SK-N-SH (cell line): Measurements from ENCODE around the gene SLC26A2. TPM values are rescaled to one million over a fixed set of nuclear protein-coding genes. Genes with fewer than 3 reads are reported as not detected.

ENCODE experiments used
- CTCF ChIA-PET: fragments of 300-600, 350-600 bp; formaldehyde crosslinking; extraction: SDS; loops from one replicate; lab custom pipeline; 2021; lab: Yijun Ruan, JAX
- POLR2A ChIA-PET: fragments of 350-600 bp; sonication (Branson Sonifier 250); formaldehyde crosslinking; extraction: SDS; loops from one replicate; lab custom pipeline; 2020; ENCODE audit warnings: antibody characterized with exemption, inconsistent platforms; lab: Yijun Ruan, JAX
- DNase-seq: peaks from one replicate; pipeline ENCODE4 v3.0.0; 2012
- H2AFZ ChIP-seq: fragments of 200-600 bp; sonication (generic); 2 replicates; pipeline ENCODE4 v1.8.1; 2016; ENCODE audit warnings: antibody characterized with exemption, mild to moderate bottlenecking, low read depth
- H3F3A ChIP-seq: fragments of 200-600 bp; sonication (generic); replicated peaks from 2 replicates; pipeline ENCODE3; 2016; ENCODE audit warnings: antibody characterized with exemption, mild to moderate bottlenecking; ENCODE audit not compliant: insufficient read depth
- H3K27ac ChIP-seq, 2 experiments: fragments of 200-500 bp in 1 of 2; fragments of 200-600 bp in 1 of 2; sonication (Bioruptor generic) in 1 of 2; sonication (generic), shearing (Covaris generic) in 1 of 2; 2 replicates each; pipeline versions ENCODE4 v1.5.1 to v1.6.1; 2014 to 2016; ENCODE audit warnings: low read depth in 2 of 2, inconsistent platforms in 1 of 2, low read length in 1 of 2, mild to moderate bottlenecking in 1 of 2, mixed read lengths in 1 of 2
- H3K27me3 ChIP-seq: fragments of 200-600 bp; sonication (generic), shearing (Covaris generic); 2 replicates; pipeline ENCODE4 v1.6.1; 2016; ENCODE audit warnings: mixed run types; ENCODE audit not compliant: insufficient read depth
- H3K36me3 ChIP-seq, 2 experiments: fragments of 200-500 bp in 1 of 2; fragments of 200-600 bp in 1 of 2; sonication (Bioruptor generic) in 1 of 2; sonication (generic) in 1 of 2; replicated peaks in 1 of 2; 2 replicates each; pipeline versions ENCODE3 to v1.5.1; 2014 to 2016; ENCODE audit warnings: low read length in 1 of 2, mild to moderate bottlenecking in 1 of 2; ENCODE audit not compliant: insufficient read depth in 2 of 2, control insufficient read depth in 1 of 2
- H3K4me1 ChIP-seq, 2 experiments: fragments of 200-500 bp in 1 of 2; fragments of 200-600 bp in 1 of 2; sonication (Bioruptor generic) in 1 of 2; sonication (generic), shearing (Covaris generic) in 1 of 2; 2 replicates each; pipeline versions ENCODE4 v1.5.1 to v1.6.1; 2014 to 2016; ENCODE audit warnings: low read depth in 1 of 2, low read length in 1 of 2, mixed run types in 1 of 2; ENCODE audit not compliant: insufficient read depth in 2 of 2, control insufficient read depth in 1 of 2
- H3K4me2 ChIP-seq: fragments of 200-600 bp; sonication (generic), shearing (Covaris generic); 2 replicates; pipeline ENCODE4 v1.6.1; 2017; ENCODE audit warnings: mixed run types
- H3K4me3 ChIP-seq, 2 experiments: fragments of 200-500 bp in 1 of 2; fragments of 200-600 bp in 1 of 2; sonication (Bioruptor generic) in 1 of 2; sonication (generic), shearing (Covaris generic) in 1 of 2; 2 replicates each; pipeline versions ENCODE4 v1.5.1 to v1.8.1; 2014 to 2016; ENCODE audit warnings: low read depth in 2 of 2, inconsistent platforms in 1 of 2, low read length in 1 of 2, mild to moderate bottlenecking in 1 of 2, mixed read lengths in 1 of 2, moderate library complexity in 1 of 2
- H3K79me2 ChIP-seq: fragments of 200-600 bp; sonication (generic); 2 replicates; pipeline ENCODE4 v1.8.1; 2017; ENCODE audit warnings: mild to moderate bottlenecking; ENCODE audit not compliant: insufficient read depth
- H3K9ac ChIP-seq: fragments of 200-600 bp; sonication (generic); 2 replicates; pipeline ENCODE4 v1.6.1; 2017; ENCODE audit warnings: mixed run types
- H3K9me2 ChIP-seq: fragments of 200-600 bp; sonication (generic); 2 replicates; pipeline ENCODE4 v1.6.1; 2017; ENCODE audit warnings: mixed run types
- H3K9me3 ChIP-seq: fragments of 200-600 bp; sonication (generic); 2 replicates; pipeline ENCODE4 v1.6.1; 2017; ENCODE audit warnings: mixed run types, mild to moderate bottlenecking, moderate library complexity
- H4K20me1 ChIP-seq: fragments of 200-600 bp; sonication (generic); 2 replicates; pipeline ENCODE4 v1.6.1; 2017; ENCODE audit warnings: mild to moderate bottlenecking, mixed run types; ENCODE audit not compliant: insufficient read depth
- CHD2 ChIP-seq: fragments of 150-350 bp; IDR thresholded peaks from 2 replicates; pipeline ENCODE4 v1.6.1; 2018; ENCODE audit warnings: low read length; ENCODE audit not compliant: partially characterized antibody
- ELF1 ChIP-seq: IDR thresholded peaks from 2 replicates; pipeline ENCODE4 v1.4.0; 2012
- EP300 ChIP-seq, 2 experiments: IDR thresholded peaks; 2 replicates each; pipeline versions ENCODE4 v1.4.0 to v1.6.1; 2012; ENCODE audit warnings: borderline replicate concordance in 1 of 2, low read depth in 1 of 2, low read length in 1 of 2
- EZH2phosphoT487 ChIP-seq: fragments of 200-600 bp; sonication (generic); IDR thresholded peaks from 2 replicates; pipeline ENCODE4 v1.6.1; 2017; ENCODE audit warnings: low read depth, mixed run types, mild to moderate bottlenecking, antibody characterized with exemption, moderate library complexity, borderline replicate concordance
- FOXJ3 ChIP-seq: sonication (generic); formaldehyde crosslinking; IDR thresholded peaks from 2 replicates; pipeline ENCODE4 v1.5.1; 2020; ENCODE audit warnings: mild to moderate bottlenecking, missing genetic modification reagents
- FOXM1 ChIP-seq: IDR thresholded peaks from 2 replicates; pipeline ENCODE4 v1.4.0; 2012; ENCODE audit warnings: low read depth, mild to moderate bottlenecking
- GABPA ChIP-seq: IDR thresholded peaks from 2 replicates; pipeline ENCODE4 v1.4.0; 2012; ENCODE audit warnings: low read depth, mild to moderate bottlenecking
- GATA2 ChIP-seq: sonication (generic); formaldehyde crosslinking; IDR thresholded peaks from 2 replicates; pipeline ENCODE4 v1.5.0; 2020; ENCODE audit warnings: mild to moderate bottlenecking, missing genetic modification reagents
- JUND ChIP-seq: IDR thresholded peaks from 2 replicates; pipeline ENCODE4 v1.4.0; 2012
- MAX ChIP-seq: IDR thresholded peaks from 2 replicates; pipeline ENCODE4 v1.4.0; 2012; ENCODE audit warnings: low read depth
- MEF2A ChIP-seq: IDR thresholded peaks from 2 replicates; pipeline ENCODE4 v1.4.0; 2012; ENCODE audit warnings: low read depth, borderline replicate concordance
- MXI1 ChIP-seq: IDR thresholded peaks from 2 replicates; pipeline ENCODE4 v1.6.1; 2012; ENCODE audit warnings: mild to moderate bottlenecking, low read depth, low read length, improper control_type of control experiment
- PBX3 ChIP-seq: IDR thresholded peaks from 2 replicates; pipeline ENCODE4; 2012
- POLR2AphosphoS5 ChIP-seq: IDR thresholded peaks from 2 replicates; pipeline ENCODE4 v1.6.1; 2012; ENCODE audit warnings: low read depth, low read length
- RCOR1 ChIP-seq: fragments of 150-350 bp; IDR thresholded peaks from 2 replicates; pipeline ENCODE4 v1.6.1; 2017; ENCODE audit warnings: antibody characterized with exemption, low read length
- RFX5 ChIP-seq: IDR thresholded peaks from 2 replicates; pipeline ENCODE4 v1.6.1; 2012; ENCODE audit warnings: mild to moderate bottlenecking, improper control_type of control experiment, low read length
- RXRA ChIP-seq: IDR thresholded peaks from 2 replicates; pipeline ENCODE4 v1.4.0; 2012; ENCODE audit warnings: low read depth, mild to moderate bottlenecking, borderline replicate concordance
- SIN3A ChIP-seq: IDR thresholded peaks from 2 replicates; pipeline ENCODE4 v1.6.1; 2012; ENCODE audit warnings: low read depth, mild to moderate bottlenecking, low read length, moderate library complexity, borderline replicate concordance
- SMC3 ChIP-seq: IDR thresholded peaks from 2 replicates; pipeline ENCODE4 v1.6.1; 2012; ENCODE audit warnings: low read depth, low read length, improper control_type of control experiment
- TAF1 ChIP-seq: IDR thresholded peaks from 2 replicates; pipeline ENCODE4 v1.6.1; 2012; ENCODE audit warnings: low read depth, mild to moderate bottlenecking, low read length, moderate library complexity, borderline replicate concordance
- TCF12 ChIP-seq: IDR thresholded peaks from 2 replicates; pipeline ENCODE4 v1.4.0; 2012
- WGBS: methylation state at CpG from one replicate; pipeline ENCODE4 v1.1.6; 2017; ENCODE audit warnings: low lambda C conversion rate; 5-methylcytosine and 5-hydroxymethylcytosine counted together
- polyA plus RNA-seq, 3 experiments: library from polyadenylated mRNA; depleted of rRNA; stranded (reverse); fragments of >200 nt; gene quantifications; 2 replicates each; pipeline ENCODE4 v1.2.3, GENCODE V29; 2012
- TF ChIP-seq, protein P1 (sequence below): IDR thresholded peaks from 2 replicates; pipeline ENCODE4 v1.6.1; 2012; ENCODE audit warnings: mild to moderate bottlenecking, low read depth, low read length, moderate library complexity

SLC26A2 gene
- polyA plus RNA-seq, 1 of the 3 experiments (the other 2 are of a cell fraction): 1.3 TPM

- no peak for TF ChIP-seq POLR2AphosphoS5
- TF ChIP-seq EZH2phosphoT487: no peak
- no peak overlapping the region for H2AFZ ChIP-seq
- no peak overlapping the region for H3K4me2 ChIP-seq
- no peak for DNase-seq
- H3K9me2 ChIP-seq: no peaks in the 10 kb centered on the region
- peaks cover 10 to 13% of the 10 kb centered on the region in 2 experiments; a peak in 2 of 4 replicates for H3K4me1 ChIP-seq
- 90% methylated on average over 3 of the region's 3 CpGs for WGBS
- H3K27ac ChIP-seq: no peak overlapping the region
- CTCF ChIA-PET: interaction anchor here (0.6 to 8.8 kb wide), 5 partner anchors 32 to 443 kb away, joined by 3 to 506 read pairs (median 7); partner anchors contain the start of gene SLC26A2
- H3K36me3 ChIP-seq: peaks cover 5 to 23% of the 10 kb centered on the region in 2 experiments
- no peak overlapping the region for H3K9ac ChIP-seq
- H3K27me3 ChIP-seq: no peaks in the 10 kb centered on the region
- no peaks in the 10 kb centered on the region for H3K9me3 ChIP-seq
- no peaks in the 10 kb centered on the region for H4K20me1 ChIP-seq
- POLR2A ChIA-PET: no interaction called here
- H3K4me3 ChIP-seq: no peak overlapping the region
- H3F3A ChIP-seq: peaks cover 21% of the 10 kb centered on the region
- H3K79me2 ChIP-seq: no peaks in the 10 kb centered on the region
Observed at GRCh38 chr5:149993471-149993870, 32.9 kb downstream of the SLC26A2 start.

GRCh38 chr5:149995385-149996204, 35.0 kb downstream of the SLC26A2 start:
- peak overlapping the region in 1 of 2 experiments; percentile 25; a peak in 1 of 4 replicates for H3K27ac ChIP-seq
- no peak overlapping the region for H3K9ac ChIP-seq
- no peak overlapping the region for H2AFZ ChIP-seq
- H3K9me2 ChIP-seq: no peaks in the 10 kb centered on the region
- peaks cover 5 to 23% of the 10 kb centered on the region in 2 experiments for H3K36me3 ChIP-seq
- peaks cover 13 to 20% of the 10 kb centered on the region in 2 experiments; a peak in 2 of 4 replicates for H3K4me1 ChIP-seq
- ChIA-PET POLR2A (no interaction called here), CTCF (interaction anchor here (1.5 to 8.8 kb wide), 4 partner anchors 36 to 355 kb away, joined by 5 to 506 read pairs (median 6); no protein-coding TSS in a partner anchor)
- DNase-seq: peak; percentile 27
- no peak overlapping the region for H3K4me2 ChIP-seq
- 86% methylated on average over 12 of the region's 14 CpGs for WGBS
- H3K27me3 ChIP-seq: no peaks in the 10 kb centered on the region
- no peaks in the 10 kb centered on the region for H3K9me3 ChIP-seq
- H3F3A ChIP-seq: peaks cover 24% of the 10 kb centered on the region
- no peak overlapping the region for H3K4me3 ChIP-seq
- H3K79me2 ChIP-seq: peaks cover 12% of the 10 kb centered on the region; the same call in 1 of the 2 replicates
- no peaks in the 10 kb centered on the region for H4K20me1 ChIP-seq
- no peak for TF ChIP-seq JUND
- TF ChIP-seq CHD2: no peak
- TF ChIP-seq SIN3A: no peak
- TF ChIP-seq RXRA: no peak
- no peak for TF ChIP-seq TAF1
- TF ChIP-seq ELF1: no peak
- TF ChIP-seq GABPA: no peak
- TF ChIP-seq SMC3: no peak
- TF ChIP-seq EZH2phosphoT487: no peak
- peak; percentile 68 for TF ChIP-seq RCOR1
- no peak for TF ChIP-seq FOXM1
- TF ChIP-seq MEF2A: no peak
- TF ChIP-seq TCF12: no peak
- TF ChIP-seq POLR2AphosphoS5: no peak
- TF ChIP-seq EP300 (IDR thresholded peaks at IDR 0.05; ENCODE audit: borderline replicate concordance in 1 of 2, low read depth in 1 of 2, low read length in 1 of 2): peak in 1 of 2 experiments; percentile 45; a peak in 1 of 4 replicates
- TF ChIP-seq PBX3: no peak
- TF ChIP-seq FOXJ3 (CRISPR knock-in tag): no peak
- TF ChIP-seq GATA2 (CRISPR knock-in tag): peak; percentile 82
- no peak for TF ChIP-seq RFX5
- TF ChIP-seq, protein P1, sequence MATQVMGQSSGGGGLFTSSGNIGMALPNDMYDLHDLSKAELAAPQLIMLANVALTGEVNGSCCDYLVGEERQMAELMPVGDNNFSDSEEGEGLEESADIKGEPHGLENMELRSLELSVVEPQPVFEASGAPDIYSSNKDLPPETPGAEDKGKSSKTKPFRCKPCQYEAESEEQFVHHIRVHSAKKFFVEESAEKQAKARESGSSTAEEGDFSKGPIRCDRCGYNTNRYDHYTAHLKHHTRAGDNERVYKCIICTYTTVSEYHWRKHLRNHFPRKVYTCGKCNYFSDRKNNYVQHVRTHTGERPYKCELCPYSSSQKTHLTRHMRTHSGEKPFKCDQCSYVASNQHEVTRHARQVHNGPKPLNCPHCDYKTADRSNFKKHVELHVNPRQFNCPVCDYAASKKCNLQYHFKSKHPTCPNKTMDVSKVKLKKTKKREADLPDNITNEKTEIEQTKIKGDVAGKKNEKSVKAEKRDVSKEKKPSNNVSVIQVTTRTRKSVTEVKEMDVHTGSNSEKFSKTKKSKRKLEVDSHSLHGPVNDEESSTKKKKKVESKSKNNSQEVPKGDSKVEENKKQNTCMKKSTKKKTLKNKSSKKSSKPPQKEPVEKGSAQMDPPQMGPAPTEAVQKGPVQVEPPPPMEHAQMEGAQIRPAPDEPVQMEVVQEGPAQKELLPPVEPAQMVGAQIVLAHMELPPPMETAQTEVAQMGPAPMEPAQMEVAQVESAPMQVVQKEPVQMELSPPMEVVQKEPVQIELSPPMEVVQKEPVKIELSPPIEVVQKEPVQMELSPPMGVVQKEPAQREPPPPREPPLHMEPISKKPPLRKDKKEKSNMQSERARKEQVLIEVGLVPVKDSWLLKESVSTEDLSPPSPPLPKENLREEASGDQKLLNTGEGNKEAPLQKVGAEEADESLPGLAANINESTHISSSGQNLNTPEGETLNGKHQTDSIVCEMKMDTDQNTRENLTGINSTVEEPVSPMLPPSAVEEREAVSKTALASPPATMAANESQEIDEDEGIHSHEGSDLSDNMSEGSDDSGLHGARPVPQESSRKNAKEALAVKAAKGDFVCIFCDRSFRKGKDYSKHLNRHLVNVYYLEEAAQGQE: no peak
- no peak for TF ChIP-seq MAX
- TF ChIP-seq MXI1: peak; percentile 26; the same call in 1 of the 2 replicates
